HepG2 (cell line): Measurements from ENCODE around the gene LAMA5. TPM values are rescaled to one million over a fixed set of nuclear protein-coding genes. Genes with fewer than 3 reads are reported as not detected.

ENCODE experiments used
- CBX1 ChIP-seq: IDR thresholded peaks from one replicate; pipeline ENCODE4 v1.6.1; 2016; ENCODE audit warnings: antibody characterized with exemption, low read depth
- CENPT ChIP-seq: sonication (generic); formaldehyde crosslinking; IDR thresholded peaks from 2 replicates; pipeline ENCODE4 v1.8.0; 2022; ENCODE audit warnings: low read depth, mild to moderate bottlenecking, moderate library complexity, missing genetic modification reagents
- EEA1 ChIP-seq: sonication (generic); formaldehyde crosslinking; IDR thresholded peaks from 2 replicates; pipeline ENCODE4 v1.5.1; 2020; ENCODE audit warnings: mild to moderate bottlenecking, missing genetic modification reagents, borderline replicate concordance
- JDP2 ChIP-seq: sonication (generic); formaldehyde crosslinking; IDR thresholded peaks from 2 replicates; pipeline ENCODE4 v1.8.1; 2022; ENCODE audit warnings: missing genetic modification reagents, borderline replicate concordance
- MAFF ChIP-seq: IDR thresholded peaks from 2 replicates; pipeline ENCODE4 v1.6.1; 2011; ENCODE audit warnings: low read depth, low read length, improper control_type of control experiment
- NRL ChIP-seq: sonication (generic); formaldehyde crosslinking; IDR thresholded peaks from 2 replicates; pipeline ENCODE4 v1.5.0; 2020; ENCODE audit warnings: missing genetic modification reagents, mild to moderate bottlenecking, moderate library complexity, borderline replicate concordance
- ZNF143 ChIP-seq: sonication (generic); formaldehyde crosslinking; IDR thresholded peaks from 2 replicates; pipeline ENCODE4 v1.4.0; 2020; ENCODE audit warnings: missing genetic modification reagents
- ZNF17 ChIP-seq: sonication (generic); formaldehyde crosslinking; IDR thresholded peaks from 2 replicates; pipeline ENCODE4 v1.5.0; 2020; ENCODE audit warnings: mild to moderate bottlenecking, missing genetic modification reagents
- ZNF761 ChIP-seq: sonication (generic); formaldehyde crosslinking; conservative IDR thresholded peaks from 2 replicates; pipeline ENCODE4 v1.4.0; 2020; ENCODE audit warnings: mild to moderate bottlenecking, missing genetic modification reagents
- ZSCAN21 ChIP-seq: sonication (generic); formaldehyde crosslinking; IDR thresholded peaks from 2 replicates; pipeline ENCODE4 v1.8.0; 2022; ENCODE audit warnings: mild to moderate bottlenecking, missing genetic modification reagents, moderate library complexity, borderline replicate concordance
- polyA plus RNA-seq, 8 experiments: library from polyadenylated mRNA; depleted of rRNA in 3 of 8; stranded (reverse) in 7 of 8; unstranded in 1 of 8; fragments of >200 nt; fragmentation: Illumina TruSeq in 4 of 8; extraction: Trizol in 4 of 8; gene quantifications; 2 replicates each; pipeline versions ENCODE4 v1.2.1 to v1.2.3, GENCODE V29; 2011 to 2016; ENCODE audit warnings: low read depth in 4 of 8, missing spikeins in 1 of 8, mixed read lengths in 1 of 8; ENCODE audit not compliant: insufficient read depth in 1 of 8
- total RNA-seq, 5 experiments: library from RNA; depleted of rRNA; stranded (reverse); fragments of >200 nt; fragmentation: Illumina TruSeq; extraction: Trizol; gene quantifications; 2 replicates each; pipeline ENCODE4 v1.2.3, GENCODE V29; 2016; ENCODE audit warnings: low read depth in 1 of 5
- TF ChIP-seq, protein P1 (sequence below): sonication (generic); formaldehyde crosslinking; IDR thresholded peaks from 2 replicates; pipeline ENCODE4 v1.5.0; 2020; ENCODE audit warnings: mild to moderate bottlenecking, low read depth, missing genetic modification reagents, borderline replicate concordance
- TF ChIP-seq, protein P2 (sequence below), 2 experiments: sonication (generic) in 1 of 2; formaldehyde crosslinking in 1 of 2; IDR thresholded peaks; 2 replicates each; pipeline versions ENCODE4 v1.4.0 to v1.6.1; 2016 to 2020; ENCODE audit warnings: borderline replicate concordance in 1 of 2, low read depth in 1 of 2, mild to moderate bottlenecking in 1 of 2, missing genetic modification reagents in 1 of 2

LAMA5 gene
- total and polyA plus RNA-seq, 2 of the 13 experiments (the other 11 are each of a cell fraction or from before 2014, with no cell fraction given), result 21.0 to 44.7 TPM

DNA sequence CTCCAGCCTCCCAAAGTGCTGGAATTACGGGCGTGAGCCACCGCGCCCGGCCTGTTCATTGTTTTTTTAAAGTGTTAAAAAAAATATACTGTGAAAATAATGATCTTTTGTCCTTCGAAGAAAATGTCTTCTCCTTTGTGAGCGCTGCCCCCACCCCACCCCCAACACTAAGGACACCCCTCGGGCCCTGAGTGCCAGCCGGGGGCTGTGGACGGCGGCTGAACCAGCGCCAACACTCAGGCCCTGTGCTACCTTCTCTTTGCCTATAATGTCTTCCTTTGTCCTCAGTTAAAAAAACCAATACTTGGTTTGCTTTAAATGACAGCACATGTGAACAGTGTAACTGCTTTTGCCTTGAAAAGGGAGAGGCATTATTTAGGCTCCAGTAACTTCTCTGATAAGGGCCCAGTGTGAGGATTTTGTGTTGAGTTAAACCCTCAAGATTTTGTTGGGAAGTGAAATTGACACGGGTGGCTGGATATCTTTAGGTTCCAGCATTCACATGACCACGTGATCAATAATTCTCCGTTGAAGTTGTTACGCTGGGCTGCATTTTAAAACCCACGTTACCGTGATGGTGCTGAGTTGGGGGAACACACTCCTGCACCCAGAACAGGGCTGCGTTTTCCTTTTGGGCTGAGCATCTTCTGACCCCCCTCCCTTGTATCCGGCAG lies 73.9 kb downstream of the LAMA5 start (continued):
- TF ChIP-seq ZNF17 (CRISPR knock-in tag), result no peak
- no peak for TF ChIP-seq CENPT (CRISPR knock-in tag)
- TF ChIP-seq, protein P1, sequence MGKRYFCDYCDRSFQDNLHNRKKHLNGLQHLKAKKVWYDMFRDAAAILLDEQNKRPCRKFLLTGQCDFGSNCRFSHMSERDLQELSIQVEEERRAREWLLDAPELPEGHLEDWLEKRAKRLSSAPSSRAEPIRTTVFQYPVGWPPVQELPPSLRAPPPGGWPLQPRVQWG (CRISPR knock-in tag), result no peak
- no peak for TF ChIP-seq ZNF761
- no peak for TF ChIP-seq ZNF143
- TF ChIP-seq NRL (CRISPR knock-in tag), result no peak
- TF ChIP-seq, protein P2, sequence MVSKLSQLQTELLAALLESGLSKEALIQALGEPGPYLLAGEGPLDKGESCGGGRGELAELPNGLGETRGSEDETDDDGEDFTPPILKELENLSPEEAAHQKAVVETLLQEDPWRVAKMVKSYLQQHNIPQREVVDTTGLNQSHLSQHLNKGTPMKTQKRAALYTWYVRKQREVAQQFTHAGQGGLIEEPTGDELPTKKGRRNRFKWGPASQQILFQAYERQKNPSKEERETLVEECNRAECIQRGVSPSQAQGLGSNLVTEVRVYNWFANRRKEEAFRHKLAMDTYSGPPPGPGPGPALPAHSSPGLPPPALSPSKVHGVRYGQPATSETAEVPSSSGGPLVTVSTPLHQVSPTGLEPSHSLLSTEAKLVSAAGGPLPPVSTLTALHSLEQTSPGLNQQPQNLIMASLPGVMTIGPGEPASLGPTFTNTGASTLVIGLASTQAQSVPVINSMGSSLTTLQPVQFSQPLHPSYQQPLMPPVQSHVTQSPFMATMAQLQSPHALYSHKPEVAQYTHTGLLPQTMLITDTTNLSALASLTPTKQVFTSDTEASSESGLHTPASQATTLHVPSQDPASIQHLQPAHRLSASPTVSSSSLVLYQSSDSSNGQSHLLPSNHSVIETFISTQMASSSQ (IDR thresholded peaks at IDR 0.05; ENCODE audit: low read depth), result no peak
- TF ChIP-seq, protein P2 (CRISPR knock-in tag; IDR thresholded peaks at IDR 0.05; ENCODE audit: borderline replicate concordance), result no peak
- TF ChIP-seq CBX1, result no peak
- TF ChIP-seq MAFF, result no peak
- no peak for TF ChIP-seq EEA1
- TF ChIP-seq ZSCAN21, result no peak
- TF ChIP-seq JDP2 (CRISPR knock-in tag), result no peak
